Measurements from ENCODE around the gene FOXL1.

GRCh38 chr16:86554599-86554916 lies 23.8 kb upstream of the FOXL1 start:
- TF ChIP-seq CTCF (IDR thresholded peaks at IDR 0.05) (no peak), POLR2A (IDR thresholded peaks at IDR 0.05) (no peak)
